Right renal pelvis (tissue), 4 donors: ENCODE data around the gene ELL2. TPM values are rescaled to one million over a fixed set of nuclear protein-coding genes. Genes with fewer than 3 reads are reported as not detected.

Source experiments
- DNase-seq, 4 donors: peaks; one replicate each; pipeline ENCODE4 v3.0.0-alpha.2; 2013; ENCODE audit warnings: low read depth in 4 of 4, low spot score in 3 of 4, missing footprints in 1 of 4
- polyA plus RNA-seq, 4 donors: library from polyadenylated mRNA; unstranded; fragments of 120-200 nt; gene quantifications; one replicate each; pipeline ENCODE4 v1.2.1, GENCODE V29; 2013; ENCODE audit not compliant: insufficient read length in 4 of 4

The ELL2 gene
- polyA plus RNA-seq, 4 donors: 10.1 to 13.1 (median 12.8) TPM

GRCh38 chr5:95958310-95959014, 3.2 kb downstream of the ELL2 start:
- DNase-seq: no peak

GRCh38 chr5:95957561-95958203, 4.0 kb downstream of the ELL2 start:
- DNase-seq: no peak

GRCh38 chr5:95956900-95957293, 4.8 kb downstream of the ELL2 start:
- no peak for DNase-seq

DNA sequence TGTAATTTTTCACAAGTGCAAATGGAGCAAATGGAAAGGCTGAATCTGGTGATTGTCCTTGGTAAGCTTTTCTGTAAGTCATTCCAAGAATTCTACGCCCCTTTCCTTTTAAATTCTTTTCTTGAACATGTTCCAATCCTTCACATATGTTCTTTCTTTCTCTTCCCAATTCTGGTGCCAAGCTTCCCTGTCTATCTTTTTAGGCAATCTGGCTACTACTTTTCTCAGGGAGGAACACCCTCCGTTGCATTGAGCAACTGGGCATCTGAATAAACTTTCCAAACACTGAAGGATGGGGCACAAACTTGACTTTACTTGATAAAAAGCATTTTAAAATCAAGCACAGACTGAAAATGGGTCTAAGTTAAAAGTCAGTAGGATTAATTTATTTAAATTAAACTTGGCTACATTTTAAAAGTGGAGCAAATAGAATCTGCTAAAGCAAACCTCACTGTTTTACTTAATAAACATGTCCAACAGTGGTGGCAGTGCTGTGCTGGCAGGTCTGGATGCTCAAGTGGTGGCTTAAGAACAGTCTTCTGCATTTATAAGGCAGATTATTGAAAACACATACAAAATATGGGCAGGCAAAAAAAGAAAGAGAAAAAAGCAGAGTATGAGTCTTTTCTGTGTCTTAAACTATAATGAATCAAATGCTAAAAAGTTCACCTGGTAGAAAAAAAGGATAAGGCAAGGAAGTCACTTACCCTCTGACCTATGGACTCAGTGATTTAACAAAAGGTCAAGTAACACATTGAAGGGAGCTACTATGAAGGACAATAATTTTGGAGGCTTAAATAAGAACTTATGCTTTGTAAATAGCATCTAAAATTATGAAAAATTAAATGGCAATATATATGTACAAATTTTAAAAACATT, 5.4 kb downstream of the ELL2 start:
- DNase-seq: no peak

- DNase-seq: no peak
Measured at GRCh38 chr5:95954716-95955115, 6.9 kb downstream of the ELL2 start.

GRCh38 chr5:95953021-95953702, 8.5 kb downstream of the ELL2 start:
- DNase-seq: no peak

- DNase-seq: no peak
Measured at GRCh38 chr5:95951916-95952315, 9.7 kb downstream of the ELL2 start.

GRCh38 chr5:95949810-95950209, 11.8 kb downstream of the ELL2 start:
- DNase-seq: no peak

GRCh38 chr5:95948631-95949030, 13.0 kb downstream of the ELL2 start:
- no peak for DNase-seq

DNA sequence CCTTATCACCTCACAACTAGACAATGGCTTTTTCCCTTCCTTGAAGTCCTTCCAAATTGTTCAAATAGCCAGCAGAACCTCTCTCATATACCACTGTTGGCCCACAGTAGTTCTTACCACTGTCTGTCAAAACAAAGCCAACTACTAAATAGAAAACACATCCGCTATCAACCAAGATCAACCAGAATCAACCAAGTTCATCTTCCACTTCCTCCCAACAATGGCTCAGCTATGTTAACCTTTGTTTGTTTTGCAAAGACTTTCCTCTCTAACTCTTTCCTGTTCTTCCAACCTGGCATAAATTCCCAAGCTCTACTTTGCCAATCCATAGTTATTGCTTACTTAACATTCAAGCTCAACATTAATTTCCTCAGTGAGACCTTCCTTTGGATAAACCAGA, 15.2 kb downstream of the ELL2 start:
- no peak for DNase-seq

GRCh38 chr5:95942968-95943367, 18.7 kb downstream of the ELL2 start:
- no peak for DNase-seq

GRCh38 chr5:95942414-95942813, 19.2 kb downstream of the ELL2 start:
- no peak for DNase-seq

DNA sequence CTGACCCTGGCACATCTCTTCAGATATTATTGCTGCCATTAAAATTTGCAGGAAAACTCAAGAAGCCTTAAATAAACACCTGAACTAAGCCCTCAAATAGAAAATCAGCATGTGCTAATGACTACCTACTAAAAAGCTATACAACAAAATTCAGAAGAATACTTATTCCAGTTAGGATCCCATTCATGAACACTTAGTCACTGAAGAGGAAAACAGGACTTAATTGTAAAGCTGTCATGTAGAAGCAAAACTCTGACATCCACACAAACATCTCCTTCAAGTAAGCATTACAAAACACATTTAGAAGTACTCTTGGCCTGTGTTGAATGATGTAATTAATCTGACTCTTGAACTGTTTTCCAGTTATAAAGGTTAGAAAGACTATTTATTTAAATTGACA, 19.9 kb downstream of the ELL2 start:
- no peak for DNase-seq

DNA sequence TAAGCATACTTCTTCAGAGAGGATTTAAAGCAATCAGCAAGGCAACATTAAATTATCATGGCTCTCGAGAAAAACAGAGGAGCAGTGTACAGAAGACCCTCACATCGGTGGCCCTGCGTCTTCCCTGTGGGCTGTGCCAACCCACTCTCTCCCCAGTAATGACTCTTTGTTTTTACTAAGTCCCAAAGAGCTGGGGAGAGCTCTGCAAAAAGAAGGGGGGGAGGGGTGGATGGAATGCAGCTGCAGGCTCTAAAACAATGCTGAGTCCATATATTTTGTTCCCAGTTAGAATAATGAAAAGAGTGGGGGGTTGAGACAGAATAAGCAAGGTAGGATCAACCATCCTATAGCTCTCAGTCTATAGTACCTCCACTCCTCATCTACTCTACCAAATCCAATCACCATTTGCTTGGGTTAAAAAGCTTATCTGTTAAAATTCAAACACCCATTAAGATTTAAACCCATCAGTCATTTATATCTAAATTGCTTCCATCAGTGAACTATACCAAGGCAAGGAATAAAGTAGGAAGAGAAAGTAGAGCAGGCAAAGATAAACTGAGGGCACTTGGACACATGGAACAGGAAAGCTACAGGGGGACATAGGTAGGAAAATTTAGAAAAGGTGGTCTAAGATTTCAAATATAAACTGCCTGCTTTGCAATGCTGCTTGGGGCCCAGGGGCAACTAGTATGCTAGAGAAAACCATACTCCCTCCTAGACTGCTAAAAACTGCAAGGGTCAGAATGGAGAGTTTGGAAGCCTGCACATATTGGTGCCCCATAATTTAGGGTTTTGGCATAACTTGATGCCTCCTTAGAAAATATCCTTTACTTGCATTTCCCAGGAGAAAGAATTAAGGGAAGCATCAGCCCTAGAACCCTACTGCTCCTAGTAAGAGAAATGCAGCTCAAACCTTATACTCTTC, 20.6 kb downstream of the ELL2 start:
- no peak for DNase-seq

DNA sequence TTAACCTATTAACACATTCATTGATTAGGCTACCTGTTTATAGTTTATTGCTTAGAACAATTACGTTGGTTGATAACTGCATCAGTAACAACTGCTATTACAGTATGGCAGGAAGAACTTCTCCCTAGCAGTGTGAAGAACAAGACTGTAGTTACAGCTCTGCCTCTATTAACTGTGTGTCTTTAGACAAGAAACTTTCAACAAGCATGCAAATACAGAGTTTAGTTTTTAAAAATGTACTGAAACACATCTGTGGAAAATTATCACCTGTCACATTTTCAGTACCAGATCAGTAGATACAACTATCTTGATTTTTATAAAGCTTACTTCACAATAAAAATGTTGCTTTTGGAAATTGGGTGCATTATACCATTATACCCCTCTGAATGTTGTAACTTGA, 22.2 kb downstream of the ELL2 start:
- DNase-seq: no peak

DNA sequence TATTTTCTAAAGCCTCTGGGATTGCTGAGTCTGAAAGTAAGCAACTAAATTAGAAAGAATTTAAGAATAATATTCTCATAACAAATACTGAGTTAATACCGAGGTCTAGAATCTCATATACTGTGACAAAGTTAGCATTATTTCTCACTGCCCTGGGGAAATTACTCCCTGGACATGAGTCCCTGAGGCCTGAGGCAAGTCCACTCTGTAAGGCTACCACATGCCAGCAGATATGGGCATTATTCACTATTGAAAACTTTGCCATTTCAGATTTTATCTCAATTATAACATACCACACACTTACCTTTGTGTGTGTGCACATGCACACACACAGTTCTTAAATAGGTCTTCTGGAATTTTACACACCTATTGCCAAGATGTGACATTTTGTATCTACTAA, 22.9 kb downstream of the ELL2 start:
- DNase-seq: no peak

- no peak for DNase-seq
Measured at GRCh38 chr5:95938347-95938746, 23.3 kb downstream of the ELL2 start.

DNA sequence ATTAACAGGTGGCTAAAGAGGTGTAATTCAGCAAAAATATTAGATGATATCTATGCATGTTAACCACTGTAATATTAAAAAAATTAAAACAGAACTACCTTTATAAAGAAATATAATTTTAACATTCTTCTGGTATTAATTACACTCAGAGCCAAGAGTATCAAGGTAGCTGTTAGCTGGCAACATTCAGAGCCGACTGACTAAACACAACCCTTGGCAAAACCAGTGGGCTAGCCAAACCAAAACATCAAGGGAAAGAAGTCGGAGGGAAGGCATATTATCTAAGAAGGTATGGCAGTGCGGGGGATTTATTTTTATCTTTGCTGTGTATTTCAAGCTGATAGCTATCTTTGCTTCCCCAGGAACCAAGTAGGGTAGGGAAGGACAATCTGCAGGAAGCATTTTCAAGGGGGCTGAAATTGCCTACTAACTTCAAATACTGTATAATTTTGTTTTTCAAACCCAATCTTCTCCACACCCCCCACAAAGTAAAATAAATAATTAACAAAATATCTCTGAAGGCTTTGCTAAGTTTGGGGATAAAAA, 24.0 kb downstream of the ELL2 start:
- DNase-seq: no peak

DNA sequence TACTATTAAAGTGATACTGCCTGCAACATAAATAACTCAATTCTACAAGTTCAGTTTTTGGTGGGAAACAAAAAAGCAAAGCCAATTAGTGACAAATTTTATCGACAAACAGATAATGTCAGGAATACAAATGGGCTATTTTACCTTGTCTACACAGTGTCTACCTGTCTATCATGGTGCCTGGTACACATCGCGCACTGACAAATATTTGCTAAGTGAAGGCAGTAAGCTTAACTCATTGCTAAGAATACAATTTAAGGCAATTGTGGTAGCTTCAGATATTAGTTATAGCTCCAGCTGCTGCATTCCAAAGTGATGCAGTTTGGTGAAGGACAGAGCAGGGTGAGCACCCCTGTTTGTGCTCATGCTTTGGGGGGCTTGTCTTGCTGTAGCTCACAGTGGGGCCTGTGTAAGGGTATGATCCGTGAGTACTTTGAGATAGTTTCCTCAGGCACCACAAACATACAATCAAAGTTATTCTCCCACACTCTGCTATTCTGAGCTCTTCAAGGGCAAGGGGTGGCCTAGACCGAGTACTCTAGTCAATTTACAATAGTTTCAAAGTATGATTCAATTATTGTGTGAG, 24.7 kb downstream of the ELL2 start:
- DNase-seq: no peak
